ENCODE results near the gene MAT1A. TPM values are rescaled to one million over a fixed set of nuclear protein-coding genes. Genes with fewer than 3 reads are reported as not detected.

Gene MAT1A
- total and polyA plus RNA-seq, 2 of the 13 experiments (the other 11 are each of a cell fraction or from before 2014, with no cell fraction given) = 57.1 to 76.9 TPM

DNA sequence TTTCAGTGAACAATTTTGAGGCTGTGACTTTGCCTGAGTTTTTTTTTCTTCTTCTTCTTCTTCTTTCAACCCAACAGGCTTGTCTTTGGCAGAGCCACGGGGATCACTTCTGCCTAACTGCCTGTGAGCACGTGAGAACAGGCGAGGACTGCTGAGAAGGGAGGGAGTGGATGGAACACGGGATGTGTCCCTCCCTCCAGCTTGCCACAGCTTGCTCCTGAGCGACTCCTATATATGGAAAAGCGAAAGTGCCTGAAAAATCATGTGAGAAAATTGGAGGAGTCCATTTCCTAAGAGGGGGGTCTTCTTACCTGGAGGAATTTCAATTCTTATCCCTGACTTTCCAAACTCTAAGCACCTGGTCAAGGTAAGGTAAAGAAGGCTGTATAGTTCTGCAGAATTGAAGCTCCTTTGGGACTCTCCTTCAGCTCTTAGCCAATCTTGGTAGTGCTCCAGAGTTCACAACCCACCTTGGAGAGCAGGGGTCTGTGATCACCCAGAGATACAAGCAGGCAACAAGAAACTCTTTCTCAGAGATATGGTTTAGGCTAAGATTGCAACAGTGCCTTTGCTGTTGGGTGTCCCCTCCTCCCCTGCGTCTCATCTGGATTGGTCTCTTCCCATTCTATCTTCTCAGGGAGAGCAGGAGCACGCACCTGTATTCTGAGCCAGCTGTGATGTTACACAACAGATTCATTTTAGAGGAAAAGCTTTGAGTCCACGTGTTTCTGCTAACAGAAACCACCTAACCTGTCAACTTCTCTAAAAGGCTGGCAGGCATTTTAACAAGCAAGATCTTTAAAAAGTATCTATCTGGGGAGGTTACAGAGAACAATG is at the start of gene MAT1A (continued):
- TF ChIP-seq, protein P1, sequence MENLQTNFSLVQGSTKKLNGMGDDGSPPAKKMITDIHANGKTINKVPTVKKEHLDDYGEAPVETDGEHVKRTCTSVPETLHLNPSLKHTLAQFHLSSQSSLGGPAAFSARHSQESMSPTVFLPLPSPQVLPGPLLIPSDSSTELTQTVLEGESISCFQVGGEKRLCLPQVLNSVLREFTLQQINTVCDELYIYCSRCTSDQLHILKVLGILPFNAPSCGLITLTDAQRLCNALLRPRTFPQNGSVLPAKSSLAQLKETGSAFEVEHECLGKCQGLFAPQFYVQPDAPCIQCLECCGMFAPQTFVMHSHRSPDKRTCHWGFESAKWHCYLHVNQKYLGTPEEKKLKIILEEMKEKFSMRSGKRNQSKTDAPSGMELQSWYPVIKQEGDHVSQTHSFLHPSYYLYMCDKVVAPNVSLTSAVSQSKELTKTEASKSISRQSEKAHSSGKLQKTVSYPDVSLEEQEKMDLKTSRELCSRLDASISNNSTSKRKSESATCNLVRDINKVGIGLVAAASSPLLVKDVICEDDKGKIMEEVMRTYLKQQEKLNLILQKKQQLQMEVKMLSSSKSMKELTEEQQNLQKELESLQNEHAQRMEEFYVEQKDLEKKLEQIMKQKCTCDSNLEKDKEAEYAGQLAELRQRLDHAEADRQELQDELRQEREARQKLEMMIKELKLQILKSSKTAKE (CRISPR knock-in tag; IDR thresholded peaks at IDR 0.05; ENCODE audit: borderline replicate concordance) = no peak
- no peak for TF ChIP-seq WIZ (CRISPR knock-in tag; IDR thresholded peaks at IDR 0.05)
- no peak for TF ChIP-seq ELF4 (CRISPR knock-in tag; IDR thresholded peaks at IDR 0.05; ENCODE audit: borderline replicate concordance)
- TF ChIP-seq ZNF17 (CRISPR knock-in tag; IDR thresholded peaks at IDR 0.05) = no peak
- no peak for TF ChIP-seq ZNF558 (CRISPR knock-in tag; IDR thresholded peaks at IDR 0.05; ENCODE audit: borderline replicate concordance)
- TF ChIP-seq, protein P2, sequence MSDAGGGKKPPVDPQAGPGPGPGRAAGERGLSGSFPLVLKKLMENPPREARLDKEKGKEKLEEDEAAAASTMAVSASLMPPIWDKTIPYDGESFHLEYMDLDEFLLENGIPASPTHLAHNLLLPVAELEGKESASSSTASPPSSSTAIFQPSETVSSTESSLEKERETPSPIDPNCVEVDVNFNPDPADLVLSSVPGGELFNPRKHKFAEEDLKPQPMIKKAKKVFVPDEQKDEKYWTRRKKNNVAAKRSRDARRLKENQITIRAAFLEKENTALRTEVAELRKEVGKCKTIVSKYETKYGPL (CRISPR knock-in tag; IDR thresholded peaks at IDR 0.05) = peak; percentile 96
- TF ChIP-seq SMARCC2 (IDR thresholded peaks at IDR 0.05) = no peak
- peak; percentile 50; the same call in 1 of the 2 replicates for TF ChIP-seq ZNF644 (CRISPR knock-in tag; IDR thresholded peaks at IDR 0.05; ENCODE audit: low read depth)
- no peak for TF ChIP-seq AKAP8 (CRISPR knock-in tag; IDR thresholded peaks at IDR 0.05)
- TF ChIP-seq, protein P3, sequence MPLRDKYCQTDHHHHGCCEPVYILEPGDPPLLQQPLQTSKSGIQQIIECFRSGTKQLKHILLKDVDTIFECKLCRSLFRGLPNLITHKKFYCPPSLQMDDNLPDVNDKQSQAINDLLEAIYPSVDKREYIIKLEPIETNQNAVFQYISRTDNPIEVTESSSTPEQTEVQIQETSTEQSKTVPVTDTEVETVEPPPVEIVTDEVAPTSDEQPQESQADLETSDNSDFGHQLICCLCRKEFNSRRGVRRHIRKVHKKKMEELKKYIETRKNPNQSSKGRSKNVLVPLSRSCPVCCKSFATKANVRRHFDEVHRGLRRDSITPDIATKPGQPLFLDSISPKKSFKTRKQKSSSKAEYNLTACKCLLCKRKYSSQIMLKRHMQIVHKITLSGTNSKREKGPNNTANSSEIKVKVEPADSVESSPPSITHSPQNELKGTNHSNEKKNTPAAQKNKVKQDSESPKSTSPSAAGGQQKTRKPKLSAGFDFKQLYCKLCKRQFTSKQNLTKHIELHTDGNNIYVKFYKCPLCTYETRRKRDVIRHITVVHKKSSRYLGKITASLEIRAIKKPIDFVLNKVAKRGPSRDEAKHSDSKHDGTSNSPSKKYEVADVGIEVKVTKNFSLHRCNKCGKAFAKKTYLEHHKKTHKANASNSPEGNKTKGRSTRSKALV (CRISPR knock-in tag; IDR thresholded peaks at IDR 0.05) = no peak
- TF ChIP-seq ISX (CRISPR knock-in tag; conservative IDR thresholded peaks at IDR 0.05) = no peak
- no peak for TF ChIP-seq HDAC1 (CRISPR knock-in tag; IDR thresholded peaks at IDR 0.05)
- TF ChIP-seq KDM5A (IDR thresholded peaks at IDR 0.05; ENCODE audit: borderline replicate concordance, low read length) = peak; percentile 35; the same call in 1 of the 2 replicates
- TF ChIP-seq, protein P4, sequence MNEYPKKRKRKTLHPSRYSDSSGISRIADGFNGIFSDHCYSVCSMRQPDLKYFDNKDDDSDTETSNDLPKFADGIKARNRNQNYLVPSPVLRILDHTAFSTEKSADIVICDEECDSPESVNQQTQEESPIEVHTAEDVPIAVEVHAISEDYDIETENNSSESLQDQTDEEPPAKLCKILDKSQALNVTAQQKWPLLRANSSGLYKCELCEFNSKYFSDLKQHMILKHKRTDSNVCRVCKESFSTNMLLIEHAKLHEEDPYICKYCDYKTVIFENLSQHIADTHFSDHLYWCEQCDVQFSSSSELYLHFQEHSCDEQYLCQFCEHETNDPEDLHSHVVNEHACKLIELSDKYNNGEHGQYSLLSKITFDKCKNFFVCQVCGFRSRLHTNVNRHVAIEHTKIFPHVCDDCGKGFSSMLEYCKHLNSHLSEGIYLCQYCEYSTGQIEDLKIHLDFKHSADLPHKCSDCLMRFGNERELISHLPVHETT (CRISPR knock-in tag; conservative IDR thresholded peaks at IDR 0.05) = no peak
- no peak for TF ChIP-seq IKZF1 (IDR thresholded peaks at IDR 0.05)
- no peak for TF ChIP-seq ZNF572 (CRISPR knock-in tag; IDR thresholded peaks at IDR 0.05)
- peak; percentile 64; the same call in 1 of the 2 replicates for TF ChIP-seq FOXK1 (CRISPR knock-in tag; IDR thresholded peaks at IDR 0.05; ENCODE audit: borderline replicate concordance, low read depth)
- no peak for TF ChIP-seq ONECUT2 (CRISPR knock-in tag; IDR thresholded peaks at IDR 0.05)
- TF ChIP-seq IRF2 (CRISPR knock-in tag; IDR thresholded peaks at IDR 0.05) = peak; percentile 97
- TF ChIP-seq, protein P5, sequence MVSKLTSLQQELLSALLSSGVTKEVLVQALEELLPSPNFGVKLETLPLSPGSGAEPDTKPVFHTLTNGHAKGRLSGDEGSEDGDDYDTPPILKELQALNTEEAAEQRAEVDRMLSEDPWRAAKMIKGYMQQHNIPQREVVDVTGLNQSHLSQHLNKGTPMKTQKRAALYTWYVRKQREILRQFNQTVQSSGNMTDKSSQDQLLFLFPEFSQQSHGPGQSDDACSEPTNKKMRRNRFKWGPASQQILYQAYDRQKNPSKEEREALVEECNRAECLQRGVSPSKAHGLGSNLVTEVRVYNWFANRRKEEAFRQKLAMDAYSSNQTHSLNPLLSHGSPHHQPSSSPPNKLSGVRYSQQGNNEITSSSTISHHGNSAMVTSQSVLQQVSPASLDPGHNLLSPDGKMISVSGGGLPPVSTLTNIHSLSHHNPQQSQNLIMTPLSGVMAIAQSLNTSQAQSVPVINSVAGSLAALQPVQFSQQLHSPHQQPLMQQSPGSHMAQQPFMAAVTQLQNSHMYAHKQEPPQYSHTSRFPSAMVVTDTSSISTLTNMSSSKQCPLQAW (CRISPR knock-in tag; IDR thresholded peaks at IDR 0.05) = 0 out of 2 replicates have a peak, but pooled peaks have one; percentile 12
- no peak for TF ChIP-seq ZNF20 (CRISPR knock-in tag; IDR thresholded peaks at IDR 0.05)
- TF ChIP-seq SP5 (CRISPR knock-in tag; IDR thresholded peaks at IDR 0.05; ENCODE audit: borderline replicate concordance, low read depth) = peak; percentile 55; the same call in 1 of the 2 replicates

Data from HepG2 (cell line).